ENCODE results near the gene ATP5F1C. TPM values are rescaled to one million over a fixed set of nuclear protein-coding genes. Genes with fewer than 3 reads are reported as not detected.
"Not testable (repeated sequence)": the region's sequence is repeated elsewhere in the genome, so short reads cannot be mapped to it uniquely, and the experiment has no call there.

Gene ATP5F1C
- total RNA-seq, 1 donor from 2014 or later, result 295 TPM

DNA sequence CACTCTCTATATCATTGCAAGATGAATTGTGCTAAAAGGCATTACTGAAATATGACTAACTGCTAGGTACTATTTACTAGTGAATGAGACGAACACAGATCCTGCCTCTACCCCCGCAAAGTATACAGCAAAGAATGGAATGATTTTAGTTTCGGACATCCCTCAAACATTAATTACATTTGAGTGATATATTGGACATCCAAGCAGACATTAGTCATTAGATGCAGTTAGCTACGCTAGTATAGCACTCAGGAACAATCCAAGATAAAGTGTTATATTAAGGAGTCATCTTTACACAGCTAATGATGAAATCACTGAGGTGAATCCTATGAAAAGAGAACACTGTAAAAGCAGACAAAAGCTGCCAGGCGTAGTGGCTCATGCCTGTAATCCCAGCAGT is 23.0 kb downstream of the ATP5F1C start:
- Histone ChIP-seq H3K36me3 (ENCODE audit: control insufficient read depth in 3 of 3, insufficient read depth in 3 of 3, low read length in 3 of 3) (peaks cover 8 to 19% (median 15%) of the 10 kb centered on the region in 3 donors), H3K4me1 (ENCODE audit: control insufficient read depth in 3 of 3, insufficient read depth in 3 of 3, low read length in 3 of 3) (no peaks in the 10 kb centered on the region), H3K9me3 (ENCODE audit: control insufficient read depth in 3 of 3, low read length in 3 of 3) (no peaks in the 10 kb centered on the region), H3K27ac (ENCODE audit: low read depth, low read length) (no peak overlapping the region), H3K27me3 (ENCODE audit: control insufficient read depth in 3 of 3, insufficient read depth in 3 of 3, low read length in 3 of 3) (peaks cover 3 to 10% (median 6%) of the 10 kb centered on the region in 3 donors), H3K9ac (ENCODE audit: low read depth in 1 of 3, low read length in 3 of 3) (no peak overlapping the region), H3K4me3 (ENCODE audit: low read length in 3 of 3) (no peak overlapping the region)

DNA sequence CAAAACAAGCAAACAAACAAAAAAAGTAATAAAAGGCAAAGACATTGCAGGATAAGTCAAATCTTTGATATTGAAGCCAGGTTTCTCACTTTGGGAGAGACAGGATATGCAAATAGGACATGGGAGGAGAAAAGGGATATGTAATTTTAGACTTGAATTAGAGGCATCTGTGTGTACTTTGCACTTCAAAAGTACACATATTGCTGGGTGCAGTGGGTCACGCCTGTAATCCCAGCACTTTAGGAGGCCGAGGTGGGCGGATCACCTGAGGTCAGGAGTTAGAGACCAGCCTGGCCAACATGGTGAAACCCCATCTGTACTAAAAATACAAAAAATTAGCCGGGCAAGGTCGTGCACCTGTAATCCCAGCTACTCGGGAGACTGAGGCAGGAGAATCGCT is 23.8 kb downstream of the ATP5F1C start:
- not testable (repeated sequence) for H3K27ac ChIP-seq (ENCODE audit: low read depth, low read length); H3K9me3 ChIP-seq (ENCODE audit: control insufficient read depth in 3 of 3, low read length in 3 of 3); H3K9ac ChIP-seq (ENCODE audit: low read depth in 1 of 3, low read length in 3 of 3); H3K4me1 ChIP-seq (ENCODE audit: control insufficient read depth in 3 of 3, insufficient read depth in 3 of 3, low read length in 3 of 3); H3K4me3 ChIP-seq (ENCODE audit: low read length in 3 of 3)
- Histone ChIP-seq H3K27me3 (ENCODE audit: control insufficient read depth in 3 of 3, insufficient read depth in 3 of 3, low read length in 3 of 3) (peaks cover 3 to 11% (median 6%) of the 10 kb centered on the region in 3 donors), H3K36me3 (ENCODE audit: control insufficient read depth in 3 of 3, insufficient read depth in 3 of 3, low read length in 3 of 3) (peaks cover 8 to 17% (median 12%) of the 10 kb centered on the region in 3 donors)

DNA sequence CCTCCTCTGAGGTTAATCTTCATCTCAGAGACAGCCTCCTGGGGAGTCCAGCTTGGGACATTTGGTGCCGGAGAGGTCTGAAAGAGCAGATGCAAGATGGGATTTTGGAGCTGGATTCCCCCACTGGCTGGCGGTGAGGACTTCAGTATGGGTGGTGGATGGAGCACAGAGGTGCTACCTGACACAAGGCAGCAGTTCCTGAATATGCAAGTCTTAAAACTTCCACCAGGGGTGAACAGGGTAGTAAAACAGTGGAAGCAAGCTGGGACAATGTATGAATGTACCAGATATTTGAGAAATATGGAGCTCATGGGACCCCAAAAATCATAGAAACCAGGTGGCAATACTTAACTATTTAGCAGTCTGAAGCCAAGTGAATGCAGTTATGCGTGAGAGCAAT is 25.5 kb downstream of the ATP5F1C start:
- Histone ChIP-seq H3K4me3 (ENCODE audit: low read length in 3 of 3) (no peak overlapping the region), H3K9ac (ENCODE audit: low read depth in 1 of 3, low read length in 3 of 3) (no peak overlapping the region), H3K9me3 (ENCODE audit: control insufficient read depth in 3 of 3, low read length in 3 of 3) (no peaks in the 10 kb centered on the region), H3K27ac (ENCODE audit: low read depth, low read length) (no peak overlapping the region), H3K4me1 (ENCODE audit: control insufficient read depth in 3 of 3, insufficient read depth in 3 of 3, low read length in 3 of 3) (peaks cover 0 to 8% (median 7%) of the 10 kb centered on the region in 3 donors), H3K36me3 (ENCODE audit: control insufficient read depth in 3 of 3, insufficient read depth in 3 of 3, low read length in 3 of 3) (peaks cover 0 to 5% (median 5%) of the 10 kb centered on the region in 3 donors), H3K27me3 (ENCODE audit: control insufficient read depth in 3 of 3, insufficient read depth in 3 of 3, low read length in 3 of 3) (peaks cover 3 to 11% (median 6%) of the 10 kb centered on the region in 3 donors)

DNA sequence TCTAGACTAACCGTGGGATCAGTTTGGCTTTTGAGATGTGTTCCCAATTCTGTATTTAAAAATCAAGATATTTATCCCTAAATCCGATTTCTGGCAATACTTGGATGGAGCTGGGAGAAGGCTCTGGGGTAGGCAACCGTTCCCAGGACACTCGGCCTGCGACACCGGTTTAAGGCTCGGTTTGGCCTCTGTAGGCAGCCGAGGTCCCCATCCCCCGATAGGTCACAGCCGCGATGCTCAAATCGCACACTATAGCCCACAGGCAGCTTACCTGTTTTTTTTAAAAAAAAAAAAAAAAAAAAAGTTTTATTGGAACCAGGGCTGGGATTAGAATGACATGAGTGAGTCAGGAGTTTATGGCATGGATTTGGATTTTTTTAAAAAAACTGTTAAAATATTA is 29.6 kb downstream of the ATP5F1C start:
- H3K27ac ChIP-seq (ENCODE audit: low read depth, low read length), result no peak overlapping the region
- peaks cover 0 to 7% (median 0%) of the 10 kb centered on the region in 3 donors for H3K36me3 ChIP-seq (ENCODE audit: control insufficient read depth in 3 of 3, insufficient read depth in 3 of 3, low read length in 3 of 3)
- H3K9me3 ChIP-seq (ENCODE audit: control insufficient read depth in 3 of 3, low read length in 3 of 3), result no peaks in the 10 kb centered on the region
- H3K4me3 ChIP-seq (ENCODE audit: low read length in 3 of 3), result peak overlapping the region; percentile 95 to 98 (median 98)
- peak overlapping the region in 2 of 3 donors; percentile 92 to 95 for H3K9ac ChIP-seq (ENCODE audit: low read depth in 1 of 3, low read length in 3 of 3)
- H3K4me1 ChIP-seq (ENCODE audit: control insufficient read depth in 3 of 3, insufficient read depth in 3 of 3, low read length in 3 of 3), result peaks cover 14 to 34% (median 18%) of the 10 kb centered on the region in 3 donors
- H3K27me3 ChIP-seq (ENCODE audit: control insufficient read depth in 3 of 3, insufficient read depth in 3 of 3, low read length in 3 of 3), result peaks cover 3 to 11% (median 6%) of the 10 kb centered on the region in 3 donors

DNA sequence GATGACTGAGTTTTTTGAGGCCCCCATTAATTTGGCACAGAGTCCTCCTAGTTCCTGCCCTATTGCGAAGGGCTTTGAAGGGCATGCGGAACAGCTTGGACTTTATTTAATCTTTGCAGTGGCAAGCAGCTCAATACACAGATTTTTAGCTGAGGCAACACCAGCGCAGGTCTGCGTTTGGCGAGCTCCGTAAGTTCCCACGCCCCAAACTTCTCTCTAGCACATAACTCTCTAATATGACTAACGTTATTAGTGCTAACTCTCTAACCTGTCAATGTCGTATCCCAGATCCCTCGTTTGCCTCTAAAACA is 30.0 kb downstream of the ATP5F1C start:
- H3K9ac ChIP-seq (ENCODE audit: low read depth in 1 of 3, low read length in 3 of 3), result peak overlapping the region; percentile 87 to 95 (median 92)
- H3K36me3 ChIP-seq (ENCODE audit: control insufficient read depth in 3 of 3, insufficient read depth in 3 of 3, low read length in 3 of 3), result peaks cover 0 to 7% (median 0%) of the 10 kb centered on the region in 3 donors
- peak overlapping the region; percentile 95 to 98 (median 98) for H3K4me3 ChIP-seq (ENCODE audit: low read length in 3 of 3)
- no peaks in the 10 kb centered on the region for H3K9me3 ChIP-seq (ENCODE audit: control insufficient read depth in 3 of 3, low read length in 3 of 3)
- H3K4me1 ChIP-seq (ENCODE audit: control insufficient read depth in 3 of 3, insufficient read depth in 3 of 3, low read length in 3 of 3), result peaks cover 14 to 34% (median 18%) of the 10 kb centered on the region in 3 donors
- H3K27ac ChIP-seq (ENCODE audit: low read depth, low read length), result peak overlapping the region; percentile 61
- peaks cover 3 to 11% (median 6%) of the 10 kb centered on the region in 3 donors for H3K27me3 ChIP-seq (ENCODE audit: control insufficient read depth in 3 of 3, insufficient read depth in 3 of 3, low read length in 3 of 3)

DNA sequence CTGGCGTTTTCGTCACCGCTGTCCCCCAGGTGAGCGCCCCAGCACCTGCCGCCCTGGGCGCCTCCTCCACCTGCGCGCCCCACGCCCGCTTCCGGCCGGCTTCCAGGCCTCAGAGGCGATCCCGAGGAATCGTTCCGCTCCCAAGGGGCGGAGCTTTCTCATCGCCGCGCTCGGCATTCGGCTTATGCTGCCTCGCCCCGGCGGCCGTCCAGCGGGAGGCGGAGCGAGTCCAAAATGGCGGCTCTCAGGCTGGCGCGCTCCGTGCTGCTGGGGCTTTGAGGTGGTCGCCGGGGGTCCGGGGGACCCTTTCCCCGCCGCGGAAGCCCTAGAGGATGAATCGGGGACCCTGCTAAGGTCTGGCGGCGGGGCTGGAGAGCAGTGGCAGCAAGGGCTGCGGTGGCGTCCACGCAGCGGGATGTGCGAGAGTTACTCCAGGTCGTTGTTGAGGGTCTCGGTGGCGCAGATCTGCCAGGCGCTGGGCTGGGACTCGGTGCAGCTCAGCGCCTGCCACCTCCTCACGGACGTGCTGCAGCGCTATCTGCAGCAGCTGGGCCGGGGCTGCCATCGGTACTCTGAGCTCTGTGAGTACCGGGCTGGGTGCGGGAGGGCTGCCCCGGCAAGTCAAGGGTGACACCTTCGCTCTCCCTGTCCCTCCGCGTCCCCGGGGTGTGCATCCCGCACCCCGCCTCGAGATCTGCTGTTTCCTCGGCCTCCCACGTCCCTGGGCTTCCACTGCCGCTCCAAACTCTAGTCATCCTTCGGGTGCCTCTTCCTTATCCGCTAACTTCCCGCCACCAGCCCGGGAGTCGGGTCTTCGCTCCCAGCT is 30.5 kb downstream of the ATP5F1C start, which contains the start of gene TAF3:
TAF3 (plus strand) TSS at position 211 of the 826 bp plus-strand sequence; CDS start at position 416, 205 bp downstream.
- peaks cover 0 to 11% (median 6%) of the 10 kb centered on the region in 3 donors for H3K27me3 ChIP-seq (ENCODE audit: control insufficient read depth in 3 of 3, insufficient read depth in 3 of 3, low read length in 3 of 3)
- no peaks in the 10 kb centered on the region for H3K9me3 ChIP-seq (ENCODE audit: control insufficient read depth in 3 of 3, low read length in 3 of 3)
- peak within 1 kb of the TSS; percentile 87 to 95 (median 92) for H3K9ac ChIP-seq (ENCODE audit: low read depth in 1 of 3, low read length in 3 of 3)
- peaks cover 0 to 7% (median 0%) of the 10 kb centered on the region in 3 donors for H3K36me3 ChIP-seq (ENCODE audit: control insufficient read depth in 3 of 3, insufficient read depth in 3 of 3, low read length in 3 of 3)
- peak within 1 kb of the TSS; percentile 95 to 98 (median 98) for H3K4me3 ChIP-seq (ENCODE audit: low read length in 3 of 3)
- peak within 1 kb of the TSS; percentile 61 for H3K27ac ChIP-seq (ENCODE audit: low read depth, low read length)
- peaks cover 14 to 34% (median 18%) of the 10 kb centered on the region in 3 donors for H3K4me1 ChIP-seq (ENCODE audit: control insufficient read depth in 3 of 3, insufficient read depth in 3 of 3, low read length in 3 of 3)

DNA sequence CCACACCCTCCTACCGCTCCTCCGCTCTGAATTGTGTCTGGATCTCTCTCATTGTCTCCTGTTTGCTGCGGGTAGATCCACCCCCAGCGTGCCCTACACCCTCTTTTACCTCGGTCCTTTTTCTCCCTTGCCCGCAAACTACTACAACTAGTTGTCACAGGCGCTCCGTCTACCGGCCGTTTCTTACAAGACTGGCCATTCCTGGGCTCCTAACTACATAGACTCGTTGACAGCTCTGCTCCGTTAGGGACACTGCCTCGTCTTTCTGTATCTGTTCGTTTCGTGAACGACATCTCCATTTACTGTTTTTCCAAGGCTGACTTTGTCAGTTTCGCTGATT is 31.1 kb downstream of the ATP5F1C start:
- Histone ChIP-seq H3K9ac (ENCODE audit: low read depth in 1 of 3, low read length in 3 of 3) (peak overlapping the region; percentile 87 to 95 (median 92)), H3K9me3 (ENCODE audit: control insufficient read depth in 3 of 3, low read length in 3 of 3) (no peaks in the 10 kb centered on the region), H3K27ac (ENCODE audit: low read depth, low read length) (peak overlapping the region; percentile 61), H3K4me3 (ENCODE audit: low read length in 3 of 3) (peak overlapping the region; percentile 95 to 98 (median 98)), H3K36me3 (ENCODE audit: control insufficient read depth in 3 of 3, insufficient read depth in 3 of 3, low read length in 3 of 3) (peaks cover 0 to 7% (median 0%) of the 10 kb centered on the region in 3 donors), H3K27me3 (ENCODE audit: control insufficient read depth in 3 of 3, insufficient read depth in 3 of 3, low read length in 3 of 3) (peaks cover 0 to 8% (median 6%) of the 10 kb centered on the region in 3 donors), H3K4me1 (ENCODE audit: control insufficient read depth in 3 of 3, insufficient read depth in 3 of 3, low read length in 3 of 3) (peaks cover 14 to 34% (median 18%) of the 10 kb centered on the region in 3 donors)

DNA sequence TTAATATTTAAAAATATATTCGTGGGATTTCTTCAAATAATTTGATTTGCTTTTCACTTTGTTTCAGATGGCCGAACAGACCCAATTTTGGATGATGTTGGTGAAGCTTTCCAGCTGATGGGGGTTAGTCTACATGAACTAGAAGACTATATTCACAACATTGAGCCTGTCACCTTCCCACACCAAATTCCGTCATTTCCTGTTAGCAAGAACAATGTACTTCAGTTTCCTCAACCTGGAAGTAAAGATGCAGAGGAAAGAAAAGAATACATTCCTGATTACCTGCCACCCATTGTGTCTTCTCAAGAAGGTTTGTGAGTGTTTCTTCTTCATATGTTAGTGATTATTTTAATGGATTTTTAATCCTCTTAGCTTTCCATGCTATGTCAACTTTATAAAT is 36.3 kb downstream of the ATP5F1C start:
- no peaks in the 10 kb centered on the region for H3K9me3 ChIP-seq (ENCODE audit: control insufficient read depth in 3 of 3, low read length in 3 of 3)
- H3K27ac ChIP-seq (ENCODE audit: low read depth, low read length), result no peak overlapping the region
- no peak overlapping the region for H3K4me3 ChIP-seq (ENCODE audit: low read length in 3 of 3)
- H3K36me3 ChIP-seq (ENCODE audit: control insufficient read depth in 3 of 3, insufficient read depth in 3 of 3, low read length in 3 of 3), result peaks cover 0 to 18% (median 15%) of the 10 kb centered on the region in 3 donors
- H3K9ac ChIP-seq (ENCODE audit: low read depth in 1 of 3, low read length in 3 of 3), result no peak overlapping the region
- H3K4me1 ChIP-seq (ENCODE audit: control insufficient read depth in 3 of 3, insufficient read depth in 3 of 3, low read length in 3 of 3), result peaks cover 10 to 20% (median 11%) of the 10 kb centered on the region in 3 donors
- no peaks in the 10 kb centered on the region for H3K27me3 ChIP-seq (ENCODE audit: control insufficient read depth in 3 of 3, insufficient read depth in 3 of 3, low read length in 3 of 3)

DNA sequence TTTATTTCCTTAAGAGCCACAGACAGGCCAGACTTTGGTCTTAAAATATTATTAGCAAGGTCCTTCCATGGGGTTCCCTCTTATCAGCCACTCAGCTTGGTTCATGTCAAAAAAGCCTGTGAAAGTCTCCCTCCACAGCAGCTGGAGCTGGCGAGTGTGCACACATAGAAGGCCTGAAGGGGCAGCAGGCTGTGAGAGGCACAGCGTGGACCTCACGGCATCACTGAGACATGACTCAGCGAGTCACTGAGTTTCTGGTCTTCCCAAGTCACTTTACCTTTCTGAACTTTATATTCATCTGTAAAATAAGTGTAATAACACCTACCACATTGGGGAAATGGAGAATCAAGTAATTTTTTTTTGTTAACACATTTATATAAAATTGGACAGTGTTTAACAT is 39.0 kb downstream of the ATP5F1C start:
- Histone ChIP-seq H3K36me3 (ENCODE audit: control insufficient read depth in 3 of 3, insufficient read depth in 3 of 3, low read length in 3 of 3) (peaks cover 0 to 18% (median 15%) of the 10 kb centered on the region in 3 donors), H3K9ac (ENCODE audit: low read depth in 1 of 3, low read length in 3 of 3) (no peak overlapping the region), H3K9me3 (ENCODE audit: control insufficient read depth in 3 of 3, low read length in 3 of 3) (no peaks in the 10 kb centered on the region), H3K27ac (ENCODE audit: low read depth, low read length) (no peak overlapping the region), H3K4me1 (ENCODE audit: control insufficient read depth in 3 of 3, insufficient read depth in 3 of 3, low read length in 3 of 3) (peaks cover under 1 to 4% (median 4%) of the 10 kb centered on the region in 3 donors), H3K27me3 (ENCODE audit: control insufficient read depth in 3 of 3, insufficient read depth in 3 of 3, low read length in 3 of 3) (no peaks in the 10 kb centered on the region), H3K4me3 (ENCODE audit: low read length in 3 of 3) (no peak overlapping the region)

DNA sequence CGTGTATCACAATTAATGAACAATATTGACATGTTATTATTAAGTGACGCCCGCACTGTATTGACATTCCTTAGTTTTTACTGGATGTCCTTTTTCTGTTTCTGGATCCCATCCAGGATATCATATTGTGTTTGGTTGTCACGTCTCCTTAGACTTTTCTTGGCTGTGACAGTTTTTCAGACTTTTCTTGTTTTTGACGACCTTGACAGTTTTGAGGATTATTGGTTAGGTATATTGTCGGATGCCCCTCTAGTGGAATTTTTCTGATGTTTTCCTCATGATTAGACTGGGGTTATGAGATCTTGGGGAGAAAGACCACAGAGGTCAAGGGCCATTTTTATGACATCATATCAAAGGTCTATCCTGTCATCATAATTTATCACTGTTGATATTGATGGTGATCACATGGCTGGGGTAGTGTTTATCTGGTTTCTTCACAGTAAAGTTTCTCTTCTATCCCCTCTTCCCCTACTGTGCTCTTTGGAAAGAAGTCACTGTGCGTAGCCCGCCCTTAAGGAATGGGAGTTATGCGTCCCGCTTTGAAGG is 41.4 kb downstream of the ATP5F1C start:
- H3K36me3 ChIP-seq (ENCODE audit: control insufficient read depth in 3 of 3, insufficient read depth in 3 of 3, low read length in 3 of 3), result peaks cover 0 to 16% (median 12%) of the 10 kb centered on the region in 3 donors
- H3K9me3 ChIP-seq (ENCODE audit: control insufficient read depth in 3 of 3, low read length in 3 of 3), result no peaks in the 10 kb centered on the region
- no peak overlapping the region for H3K4me3 ChIP-seq (ENCODE audit: low read length in 3 of 3)
- H3K4me1 ChIP-seq (ENCODE audit: control insufficient read depth in 3 of 3, insufficient read depth in 3 of 3, low read length in 3 of 3), result peaks cover 0 to 6% (median 4%) of the 10 kb centered on the region in 3 donors
- H3K9ac ChIP-seq (ENCODE audit: low read depth in 1 of 3, low read length in 3 of 3), result no peak overlapping the region
- no peaks in the 10 kb centered on the region for H3K27me3 ChIP-seq (ENCODE audit: control insufficient read depth in 3 of 3, insufficient read depth in 3 of 3, low read length in 3 of 3)
- no peak overlapping the region for H3K27ac ChIP-seq (ENCODE audit: low read depth, low read length)

Data from skeletal muscle tissue (tissue), 4 donors.